HTR-8/SVneo (cell line): ENCODE data around the gene PPP4R3A.
"Not testable (repeated sequence)": the region's sequence is repeated elsewhere in the genome, so short reads cannot be mapped to it uniquely, and the experiment has no call there.

Experiments used
- DNase-seq: peaks from one replicate; pipeline ENCODE4 v3.0.0; 2011; ENCODE audit warnings: low spot score, mixed read lengths; ENCODE audit not compliant: insufficient read length
- FAIRE-seq: peaks from 2 replicates; lab custom pipeline; 2011; peaks lifted over from hg19 to GRCh38; lab: Jason Lieb, UNC

Gene PPP4R3A

GRCh38 chr14:91453744-91454143, 56.4 kb downstream of the PPP4R3A start:
- FAIRE-seq (no peak), DNase-seq (no peak)

- no peak for FAIRE-seq
- no peak for DNase-seq
These were observed 65.6 kb downstream of the PPP4R3A start for GRCh38 chr14:91444335-91445020.

GRCh38 chr14:91439345-91439744, 70.8 kb downstream of the PPP4R3A start:
- no peak for FAIRE-seq
- DNase-seq, result no peak

GRCh38 chr14:91438845-91439244, 71.3 kb downstream of the PPP4R3A start:
- DNase-seq, result no peak
- FAIRE-seq, result no peak

GRCh38 chr14:91436266-91436665, 73.8 kb downstream of the PPP4R3A start:
- FAIRE-seq, DNase-seq: not testable (repeated sequence)

- DNase-seq (no peak), FAIRE-seq (no peak)
These were observed 80.7 kb downstream of the PPP4R3A start for GRCh38 chr14:91429385-91429784.

GRCh38 chr14:91428931-91429330, 81.2 kb downstream of the PPP4R3A start:
- not testable (repeated sequence) for DNase-seq, FAIRE-seq

GRCh38 chr14:91425531-91425944, 84.6 kb downstream of the PPP4R3A start:
- not testable (repeated sequence) for FAIRE-seq, DNase-seq

- FAIRE-seq (no peak), DNase-seq (no peak)
These were observed 85.1 kb downstream of the PPP4R3A start for GRCh38 chr14:91424813-91425530.

- FAIRE-seq (no peak), DNase-seq (no peak)
These were observed 89.4 kb downstream of the PPP4R3A start for GRCh38 chr14:91420686-91421085.

GRCh38 chr14:91419451-91419850, 90.7 kb downstream of the PPP4R3A start:
- DNase-seq (no peak), FAIRE-seq (no peak)

- FAIRE-seq (no peak), DNase-seq (no peak)
These were observed 91.1 kb downstream of the PPP4R3A start for GRCh38 chr14:91419044-91419397.

GRCh38 chr14:91418387-91419043, 91.6 kb downstream of the PPP4R3A start:
- DNase-seq (peak; percentile 45), FAIRE-seq (no peak)

- no peak for FAIRE-seq
- DNase-seq, result peak; percentile 59
These were observed 92.1 kb downstream of the PPP4R3A start for GRCh38 chr14:91417983-91418386.

- DNase-seq (peak; percentile 60), FAIRE-seq (no peak)
These were observed 92.8 kb downstream of the PPP4R3A start, which contains the start of gene CCDC88C for GRCh38 chr14:91417120-91417982. Gene CCDC88C (minus strand): TSS chr14:91417820. CDS start chr14:91417690, 130 bp downstream.

- FAIRE-seq (no peak), DNase-seq (no peak)
These were observed 93.4 kb downstream of the PPP4R3A start for GRCh38 chr14:91416744-91417119.

GRCh38 chr14:91415794-91416743, 94.0 kb downstream of the PPP4R3A start:
- DNase-seq, result no peak
- FAIRE-seq, result peak; percentile 42

GRCh38 chr14:91414475-91414833, 95.7 kb downstream of the PPP4R3A start:
- no peak for DNase-seq
- FAIRE-seq, result no peak
